ENCODE data around the gene NDOR1.

NDOR1 gene

DNA sequence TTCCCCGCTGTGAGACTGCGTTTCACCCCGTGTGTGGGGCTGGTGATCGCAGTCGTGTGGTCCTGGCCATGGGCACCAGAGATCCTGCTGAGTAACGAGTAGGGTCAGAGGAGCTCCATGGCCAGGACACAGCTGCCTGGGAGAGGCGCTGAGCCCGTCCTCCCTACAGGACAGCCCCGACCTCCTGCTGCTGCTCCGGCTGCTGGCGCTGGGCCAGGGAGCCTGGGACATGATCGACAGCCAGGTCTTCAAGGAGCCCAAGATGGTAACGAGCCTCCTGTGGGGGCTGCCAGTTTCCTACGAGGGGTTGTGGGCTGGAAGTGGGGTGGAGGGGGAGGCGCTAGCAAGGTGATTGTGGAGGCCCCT, 60.6 kb downstream of the NDOR1 start:
- no peak for DNase-seq

Data from MV-4-11 (cell line).